GM21515 (cell line): ENCODE results near the gene GPR18.

Experiments
- ATAC-seq: cut with Tn5 transposase; IDR thresholded peaks from one replicate; pipeline ENCODE4 v1.9.1; 2021; ENCODE audit not compliant: unreplicated experiment

The GPR18 gene

DNA sequence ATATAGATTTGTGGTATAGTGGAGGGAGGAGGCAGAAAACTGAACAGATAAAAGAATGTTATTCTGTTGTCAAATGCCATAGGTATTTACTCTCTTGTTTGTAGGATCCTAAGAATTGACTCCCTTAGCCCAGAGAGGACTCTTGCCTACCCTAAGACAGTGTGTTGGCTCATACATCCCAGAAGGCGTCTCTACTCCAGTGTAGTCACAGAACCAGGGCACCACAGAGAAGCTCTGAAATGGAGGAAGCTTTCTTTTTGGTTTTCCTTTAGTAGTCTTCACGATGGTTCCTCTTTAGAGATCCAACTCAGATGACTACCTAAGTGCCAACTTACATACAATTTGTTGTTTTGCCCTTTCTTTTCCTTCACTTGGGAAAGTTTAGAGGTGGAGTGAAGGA lies 35.0 kb upstream of the GPR18 start:
- ATAC-seq: no peak

DNA sequence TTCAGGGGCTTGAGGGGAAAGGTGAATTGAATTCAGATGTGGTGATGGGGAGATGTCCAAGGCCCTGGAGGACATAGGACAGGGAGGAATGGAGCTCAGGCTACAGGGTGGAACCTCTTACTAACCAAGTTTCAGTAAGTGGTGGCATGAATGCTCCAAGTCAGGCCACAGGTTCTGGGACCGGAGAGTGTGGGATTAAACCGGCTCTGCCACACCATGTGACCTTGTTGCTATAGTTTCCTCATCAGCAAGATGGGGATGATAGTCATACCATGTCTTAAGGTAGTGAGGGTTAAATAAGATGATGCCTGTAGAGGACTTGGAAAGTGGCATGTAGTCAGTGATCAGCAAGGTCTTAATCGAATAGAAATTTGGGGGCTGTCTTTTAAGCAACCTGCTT lies 32.7 kb upstream of the GPR18 start:
- ATAC-seq: no peak

DNA sequence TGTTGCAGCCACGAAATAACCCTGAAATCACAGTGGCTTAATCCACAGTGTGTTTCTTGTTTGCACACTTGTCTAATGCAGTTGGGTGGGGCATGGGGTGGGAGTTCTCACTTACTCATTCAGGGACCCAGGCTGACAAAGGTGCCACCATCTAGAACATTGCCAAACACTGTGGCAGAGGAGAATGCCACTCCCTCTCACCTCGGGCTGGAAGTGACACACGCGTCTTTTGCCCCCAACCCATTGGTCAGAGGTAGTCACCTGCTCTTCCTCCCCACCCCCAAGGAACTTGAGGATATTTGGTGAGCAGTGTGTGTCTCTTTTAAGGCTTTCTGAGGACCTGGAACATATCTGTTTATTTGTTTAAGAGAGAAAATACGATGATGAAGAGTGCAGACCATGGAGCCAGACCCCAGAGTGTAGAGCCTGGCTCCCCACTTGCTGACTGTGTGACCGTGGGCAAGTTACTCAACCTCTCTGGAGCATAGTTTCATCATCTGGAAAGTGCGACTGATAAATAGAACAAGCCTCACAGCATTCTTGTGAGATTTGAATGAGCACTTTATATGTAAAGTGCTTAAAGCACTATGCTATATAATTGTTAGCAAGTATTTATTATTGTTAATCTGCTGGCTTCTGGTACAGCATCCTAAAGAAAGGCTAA lies 31.6 kb upstream of the GPR18 start:
- ATAC-seq: no peak

DNA sequence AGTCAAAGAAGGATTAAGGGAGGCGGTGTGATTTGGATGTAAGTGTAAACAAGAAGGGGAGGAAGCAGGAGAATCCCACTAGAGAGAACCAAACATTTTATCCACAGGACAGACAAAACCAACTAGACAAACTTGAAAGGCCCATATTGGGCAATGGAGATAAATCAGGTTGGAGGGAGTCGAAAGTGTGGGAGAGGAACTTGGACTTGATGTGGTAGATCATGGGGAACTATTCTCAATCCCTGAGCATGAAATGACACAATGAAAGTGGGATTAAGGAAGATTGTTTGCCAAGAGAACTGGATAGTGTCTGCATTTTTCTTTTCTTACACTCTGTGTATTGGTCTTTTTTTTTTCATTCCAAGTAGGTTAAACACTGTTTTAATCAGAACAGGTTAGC lies 31.1 kb upstream of the GPR18 start:
- no peak for ATAC-seq

DNA sequence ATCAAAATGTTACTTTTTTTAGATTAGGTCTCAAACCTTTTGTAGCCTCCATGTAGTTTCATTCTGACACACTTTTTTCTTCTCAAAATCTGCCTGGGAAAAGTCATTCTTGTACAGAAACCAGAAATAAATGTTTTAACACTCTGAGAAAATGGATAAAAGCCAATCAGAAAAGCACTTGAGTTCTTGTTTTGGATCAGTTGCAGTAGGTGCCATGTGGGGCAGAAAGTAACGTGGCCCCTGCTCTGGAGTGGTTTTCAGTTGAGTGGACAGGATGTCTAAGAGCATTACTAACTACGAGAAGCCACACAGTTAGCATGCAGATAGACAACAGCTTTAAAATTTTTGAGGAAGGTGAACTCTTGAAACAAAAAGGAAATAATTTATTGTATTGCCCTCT lies 29.9 kb upstream of the GPR18 start:
- ATAC-seq: peak; percentile 79

DNA sequence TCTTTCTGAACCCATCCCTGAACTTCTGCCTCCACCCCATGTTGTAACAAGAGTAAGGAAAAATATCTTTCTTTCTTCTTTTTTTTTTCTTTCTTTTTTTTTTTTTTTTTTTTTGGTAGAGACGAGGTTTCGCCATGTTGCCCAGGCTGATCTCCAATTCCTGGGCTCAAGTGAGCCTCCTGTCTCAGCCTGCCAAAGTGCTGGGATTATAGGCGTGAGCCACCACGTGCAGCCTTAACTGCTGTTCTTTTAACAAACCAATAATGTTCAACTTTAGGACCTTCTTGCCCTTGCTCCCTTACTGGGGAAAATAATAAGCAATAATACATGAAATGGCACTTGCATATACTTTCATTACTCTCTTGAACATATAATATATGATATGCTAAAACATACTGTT lies 29.4 kb upstream of the GPR18 start:
- ATAC-seq: no peak

DNA sequence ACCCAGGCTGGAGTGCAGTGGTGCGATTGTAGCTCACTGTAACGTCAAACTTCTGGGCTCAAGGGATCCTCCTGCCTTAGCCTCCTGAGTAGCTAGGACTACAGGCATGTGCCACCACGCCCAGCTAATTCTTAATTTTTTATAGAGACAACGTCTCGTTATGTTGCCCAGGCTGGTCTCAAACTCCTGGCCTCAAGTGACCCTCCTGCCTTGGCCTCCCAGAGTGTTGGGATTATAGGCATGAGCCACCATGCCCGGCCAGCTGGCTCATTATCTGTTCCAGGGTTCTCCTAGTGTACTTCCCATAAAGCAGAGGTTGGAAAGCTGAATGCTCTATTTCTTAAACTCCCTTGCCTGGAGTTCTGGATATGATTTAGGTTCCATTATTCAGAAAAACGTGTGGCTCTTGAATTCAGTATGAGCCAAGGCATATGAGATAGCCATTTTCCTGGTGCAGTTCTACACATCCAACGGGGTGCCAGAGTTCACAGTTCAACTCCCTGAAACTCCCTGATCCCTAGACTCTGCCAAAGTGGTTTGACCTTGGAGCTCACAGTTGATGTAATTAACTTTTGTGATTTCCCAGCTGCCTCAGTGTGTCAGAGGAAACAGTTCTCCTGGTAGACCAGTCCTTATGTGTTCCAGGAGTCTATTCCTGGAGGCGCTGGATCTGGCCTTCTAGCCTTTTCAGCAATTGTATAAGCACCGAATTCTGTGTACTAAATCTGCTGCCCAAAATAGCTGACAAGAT lies 27.4 kb upstream of the GPR18 start:
- ATAC-seq: no peak

DNA sequence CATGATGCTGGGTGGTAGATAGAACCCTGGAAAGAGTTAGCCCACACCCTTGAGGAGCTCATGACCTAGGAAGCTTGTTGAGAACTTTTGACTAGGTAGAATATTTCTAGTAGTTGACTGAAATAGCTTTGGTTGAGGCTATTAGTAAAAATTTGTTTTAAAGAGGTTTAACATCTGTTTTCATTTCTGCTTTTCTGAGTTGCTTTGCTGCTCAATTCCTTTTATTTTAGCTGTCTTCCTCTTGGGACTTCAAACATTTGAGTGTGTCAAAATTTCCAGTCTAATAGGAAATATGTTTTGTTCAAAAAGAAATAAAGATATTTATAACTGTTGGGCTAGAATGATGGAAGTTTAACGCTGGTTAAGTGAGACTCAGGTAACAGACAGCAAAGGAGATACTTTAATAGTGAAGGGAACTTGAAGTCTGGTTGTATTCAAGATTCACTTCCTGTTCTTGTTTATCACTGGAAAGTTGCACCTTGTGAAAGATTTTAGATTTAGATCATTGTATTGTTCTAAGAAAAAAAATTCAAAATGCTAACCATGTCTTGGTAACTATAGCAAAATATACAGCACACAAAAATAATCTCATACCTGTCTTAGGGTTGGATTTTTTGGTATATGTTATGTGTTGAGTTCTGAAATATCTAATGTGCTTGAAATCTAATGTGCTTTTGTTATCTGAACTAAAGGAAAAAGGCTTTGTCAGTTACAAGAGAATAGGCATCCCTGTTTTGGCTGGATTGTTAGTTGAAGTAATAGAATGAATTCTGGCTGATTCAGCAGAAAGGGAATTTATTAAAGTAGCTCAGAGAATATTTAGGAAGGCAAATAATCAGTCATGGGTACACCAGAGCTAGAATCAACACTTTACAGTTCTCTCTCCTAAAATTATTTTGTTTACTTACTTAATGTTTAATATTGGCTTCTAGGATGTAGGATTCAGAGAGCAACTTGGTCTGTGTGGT lies 24.4 kb upstream of the GPR18 start:
- peak; percentile 69 for ATAC-seq

DNA sequence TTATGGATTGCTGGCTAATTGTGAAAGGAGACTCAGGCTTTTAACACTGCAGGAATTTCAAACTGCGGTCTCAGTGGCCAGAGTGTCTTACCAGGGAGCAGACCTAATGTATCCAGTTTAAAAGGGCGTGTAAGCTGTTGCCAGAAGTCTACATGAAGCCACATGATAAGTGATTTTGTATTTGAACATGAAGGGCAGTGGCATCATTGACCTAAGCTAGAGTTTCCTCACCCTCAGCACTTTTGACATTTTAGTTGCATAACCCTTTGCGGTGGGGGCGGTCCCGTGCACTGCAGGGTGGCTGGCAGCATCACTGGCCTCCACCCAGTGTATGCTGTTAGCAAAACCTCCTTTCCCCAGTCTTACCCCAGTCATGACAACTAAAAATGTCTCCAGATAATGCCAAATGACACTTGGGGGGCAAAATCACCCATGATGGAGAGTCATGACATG lies 23.7 kb upstream of the GPR18 start:
- peak; percentile 70 for ATAC-seq

DNA sequence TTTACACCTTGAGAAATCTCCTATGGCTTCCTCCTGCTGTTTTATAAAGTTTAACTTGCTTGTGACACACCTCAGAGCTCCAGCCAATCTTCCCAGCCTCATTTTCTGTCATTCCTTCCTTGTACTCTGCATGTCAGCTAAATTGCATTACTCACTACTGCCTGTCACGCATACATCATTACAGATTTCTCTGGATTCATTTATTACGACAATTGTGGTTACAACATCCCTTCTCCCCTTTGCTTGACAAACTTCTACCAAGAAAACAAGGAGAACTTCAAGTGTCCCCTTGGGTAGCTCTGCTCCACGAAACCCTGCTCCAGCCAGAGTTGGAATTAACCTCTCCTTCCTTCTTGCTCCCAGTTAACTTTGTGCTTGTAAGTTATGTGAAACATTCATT lies 22.0 kb upstream of the GPR18 start:
- ATAC-seq: no peak

DNA sequence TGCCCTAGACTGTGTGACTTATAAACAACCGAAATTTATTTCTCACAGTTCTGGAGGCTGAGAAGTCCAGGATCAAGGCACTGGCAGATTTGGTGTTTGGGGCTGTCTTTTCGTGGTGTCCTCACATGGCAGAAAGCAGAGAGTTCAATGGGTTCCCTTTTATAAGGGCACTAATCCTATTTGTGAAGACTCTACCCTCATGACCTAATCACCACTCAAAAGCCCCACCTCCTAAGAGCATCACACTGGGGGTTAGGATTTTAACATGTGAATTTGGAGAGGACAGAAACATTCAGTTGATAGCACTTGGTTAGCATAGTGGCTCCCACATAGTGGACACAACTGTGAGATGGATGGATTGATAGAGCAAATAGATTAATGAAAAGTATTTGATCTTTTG lies 21.5 kb upstream of the GPR18 start:
- ATAC-seq: no peak

DNA sequence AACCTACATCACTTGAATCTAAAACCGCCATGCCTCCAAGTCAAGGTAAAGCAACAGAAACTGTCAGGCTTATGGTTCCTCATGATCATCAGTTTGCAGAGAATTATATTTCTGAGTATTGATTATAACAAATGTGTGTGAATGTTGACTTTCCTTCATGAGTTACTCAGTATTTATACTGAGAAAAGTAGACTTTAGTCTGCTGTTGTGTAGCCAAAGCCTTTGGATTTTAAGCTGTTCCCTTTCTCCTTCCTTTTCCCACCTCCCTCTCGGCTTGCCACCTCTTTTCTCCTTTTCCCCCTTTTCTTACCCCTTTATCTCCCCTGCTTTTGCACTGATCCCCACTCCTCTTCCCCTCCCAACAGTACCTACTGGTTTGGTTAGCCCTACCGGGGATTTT lies 20.7 kb upstream of the GPR18 start:
- no peak for ATAC-seq

DNA sequence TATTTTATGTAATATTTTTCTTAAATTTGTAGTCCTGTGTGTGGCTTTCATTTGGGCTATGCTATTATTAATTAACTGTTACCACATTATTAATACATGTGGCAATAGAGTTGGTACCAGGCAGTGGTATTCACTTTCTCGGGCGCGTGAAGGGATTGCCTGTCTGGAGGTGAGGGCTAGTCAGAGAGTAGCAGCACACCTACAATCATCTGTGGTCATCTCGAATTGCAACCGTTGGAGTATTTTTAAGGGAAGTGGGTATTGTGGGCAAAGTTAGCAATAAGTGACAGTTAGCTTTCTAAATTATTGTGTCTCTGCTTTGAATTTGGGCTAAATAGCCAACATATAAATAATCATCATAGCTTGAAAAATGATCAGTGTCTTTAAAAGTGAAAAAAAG lies 20.0 kb upstream of the GPR18 start:
- ATAC-seq: no peak

DNA sequence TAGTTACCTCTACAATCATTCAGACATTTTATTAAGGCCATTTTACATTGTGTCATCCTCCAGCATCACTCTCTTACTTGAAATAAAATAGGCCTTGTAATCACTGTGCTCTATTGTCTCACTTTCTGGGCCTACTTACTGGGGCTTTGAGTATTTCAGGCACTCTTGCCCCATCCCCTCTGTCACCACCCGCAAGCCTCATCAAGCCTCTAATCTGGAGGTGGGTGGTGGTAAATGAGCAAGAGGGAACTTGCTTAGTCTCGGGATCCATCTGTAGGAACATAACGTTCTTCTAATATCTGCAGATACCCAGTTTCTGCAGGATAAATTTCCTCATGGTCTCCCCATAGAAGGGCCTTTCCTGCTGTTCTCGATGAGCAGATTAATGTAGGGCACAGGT lies 19.4 kb upstream of the GPR18 start:
- no peak for ATAC-seq

DNA sequence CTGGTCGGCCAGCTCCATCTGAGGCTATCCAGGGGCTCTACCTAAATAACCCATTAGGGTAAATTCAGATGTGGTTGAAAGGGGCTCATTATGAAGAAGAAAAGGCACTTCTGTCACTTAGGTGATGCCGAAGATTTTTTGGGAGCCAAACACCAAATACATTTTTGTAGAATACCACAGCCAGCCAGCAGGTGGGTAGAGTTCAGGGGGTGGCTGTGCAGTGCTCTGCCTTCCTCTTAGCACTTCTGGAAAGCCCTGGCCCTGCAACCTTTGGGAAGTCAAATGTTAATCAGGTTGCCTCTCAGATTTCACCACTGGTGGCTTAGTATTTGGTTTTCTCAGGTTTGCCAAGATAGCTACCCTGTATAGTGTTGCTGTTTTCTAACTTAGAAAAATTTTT lies 18.5 kb upstream of the GPR18 start:
- no peak for ATAC-seq

DNA sequence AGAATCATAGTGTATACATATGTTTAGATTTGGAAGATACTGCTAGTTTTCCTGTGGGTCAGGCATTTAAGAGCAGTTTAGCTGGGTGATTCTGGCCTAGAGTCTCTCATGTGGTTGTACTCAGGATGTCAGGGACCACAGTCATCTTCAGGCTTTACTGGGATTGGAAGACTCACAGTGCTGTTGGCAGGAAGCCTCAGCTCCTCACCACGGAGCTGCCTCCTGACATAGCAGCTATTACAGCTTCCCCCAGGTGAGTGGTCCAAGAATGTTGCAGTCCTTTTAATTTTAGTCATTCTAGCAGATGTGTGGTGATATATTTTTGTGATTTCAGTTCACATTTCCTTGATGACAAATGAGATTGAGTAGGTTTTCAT lies 16.9 kb upstream of the GPR18 start:
- ATAC-seq: no peak

DNA sequence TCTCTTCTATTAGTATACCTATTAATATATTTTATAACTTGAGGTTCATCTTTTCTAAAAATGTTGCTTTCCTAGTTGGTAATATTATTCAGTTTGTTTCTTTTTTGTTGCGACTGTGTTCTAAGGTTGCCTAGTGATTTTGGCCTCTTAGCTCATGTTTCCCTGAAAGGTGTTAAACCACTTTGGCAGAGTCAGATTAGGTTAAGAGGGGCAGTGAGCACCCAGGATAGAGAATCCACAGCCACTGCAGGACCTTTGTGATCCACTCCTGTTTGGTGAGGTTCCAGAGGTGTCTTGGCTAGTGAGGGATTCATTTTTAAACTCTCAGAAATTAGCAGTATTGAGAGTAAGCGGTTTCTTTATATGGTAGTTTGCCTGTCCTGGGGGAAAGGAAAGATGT lies 14.9 kb upstream of the GPR18 start:
- ATAC-seq: no peak

DNA sequence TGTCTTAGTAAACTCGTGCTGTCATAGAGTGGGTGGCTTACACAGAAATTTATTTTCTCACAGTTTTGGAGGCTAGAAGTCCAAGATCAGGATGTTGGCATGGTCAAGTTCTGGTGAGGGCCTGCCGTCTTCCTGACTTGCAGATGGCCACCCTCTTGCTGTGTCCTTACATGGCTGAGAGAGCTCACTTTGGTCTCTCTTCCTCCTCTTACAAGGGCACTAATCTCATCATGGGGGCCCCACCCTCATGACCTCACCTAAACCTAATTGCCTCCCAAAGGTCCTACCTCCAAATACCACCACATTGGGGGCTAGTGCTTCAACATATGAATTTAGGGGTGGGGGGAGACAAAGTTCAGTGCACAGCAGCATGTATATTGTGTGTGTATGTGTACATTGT lies 14.3 kb upstream of the GPR18 start:
- no peak for ATAC-seq

DNA sequence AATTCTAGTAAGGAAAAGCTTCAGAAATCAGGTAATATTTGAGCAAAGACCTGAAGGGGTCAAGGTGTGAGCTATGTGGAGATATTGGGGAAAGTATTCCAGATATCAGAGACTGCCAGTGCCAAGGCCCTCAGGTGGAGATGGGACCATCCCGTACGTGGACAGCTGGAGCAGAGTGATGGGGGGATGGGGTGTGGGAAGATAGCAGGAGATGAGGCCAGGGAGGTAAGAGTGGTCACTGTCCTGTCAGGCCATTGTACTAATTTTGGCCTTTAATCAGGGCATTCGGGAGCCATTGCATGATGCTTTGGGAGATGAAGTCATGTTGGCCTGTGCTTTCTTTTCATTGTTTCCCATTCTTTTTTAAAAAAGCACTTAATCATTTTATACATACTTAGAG lies 13.1 kb upstream of the GPR18 start:
- no peak for ATAC-seq

DNA sequence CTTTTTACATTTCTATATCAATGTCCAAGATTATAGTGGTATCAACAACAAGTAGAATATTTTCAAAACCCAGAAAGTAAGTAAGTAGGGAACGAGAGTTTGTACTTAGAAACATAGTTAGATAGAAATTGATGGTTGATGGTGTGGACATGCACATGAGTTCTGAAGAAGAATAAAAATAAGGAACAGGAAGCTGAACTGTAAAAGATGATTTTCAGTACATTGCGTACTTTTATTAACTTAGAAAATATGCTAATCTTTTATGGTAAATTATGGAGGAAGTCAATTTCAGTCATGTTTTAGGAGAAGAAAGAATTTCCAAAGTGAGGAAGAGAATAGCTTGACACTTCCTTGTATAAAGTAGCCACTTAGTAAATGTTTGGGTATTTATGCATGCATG lies 12.3 kb upstream of the GPR18 start:
- no peak for ATAC-seq

DNA sequence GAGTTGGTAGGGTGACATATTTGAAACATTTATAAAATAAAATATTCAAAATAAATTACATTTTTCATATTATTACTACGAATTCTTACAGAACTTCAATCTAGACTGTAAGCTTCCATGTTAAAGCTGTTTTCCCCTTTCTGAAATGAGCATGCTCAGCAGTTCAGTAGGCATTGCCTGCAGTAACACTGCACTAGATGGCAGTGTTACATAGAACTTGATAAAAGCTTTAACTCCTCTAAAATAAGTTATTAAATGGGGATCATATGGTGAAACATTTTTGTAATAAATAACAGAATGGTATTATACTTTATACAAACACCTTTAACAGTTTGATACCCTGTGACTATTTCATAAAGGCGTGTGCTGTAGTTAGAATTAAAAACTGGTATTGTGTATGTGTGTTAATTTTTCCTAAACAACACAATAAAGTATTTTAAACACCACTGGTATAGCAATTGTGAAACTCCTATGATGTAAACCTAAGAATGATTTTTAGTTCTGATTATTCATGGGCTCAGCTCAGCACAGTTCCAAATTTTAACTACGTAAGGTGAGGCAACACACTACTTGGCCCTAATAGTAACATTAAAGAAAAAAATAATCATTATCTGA lies 11.6 kb upstream of the GPR18 start:
- ATAC-seq: peak; percentile 60
